ENCODE data around the gene UNC93A.
"Not testable (repeated sequence)": the region's sequence is repeated elsewhere in the genome, so short reads cannot be mapped to it uniquely, and the experiment has no call there.

The UNC93A gene

DNA sequence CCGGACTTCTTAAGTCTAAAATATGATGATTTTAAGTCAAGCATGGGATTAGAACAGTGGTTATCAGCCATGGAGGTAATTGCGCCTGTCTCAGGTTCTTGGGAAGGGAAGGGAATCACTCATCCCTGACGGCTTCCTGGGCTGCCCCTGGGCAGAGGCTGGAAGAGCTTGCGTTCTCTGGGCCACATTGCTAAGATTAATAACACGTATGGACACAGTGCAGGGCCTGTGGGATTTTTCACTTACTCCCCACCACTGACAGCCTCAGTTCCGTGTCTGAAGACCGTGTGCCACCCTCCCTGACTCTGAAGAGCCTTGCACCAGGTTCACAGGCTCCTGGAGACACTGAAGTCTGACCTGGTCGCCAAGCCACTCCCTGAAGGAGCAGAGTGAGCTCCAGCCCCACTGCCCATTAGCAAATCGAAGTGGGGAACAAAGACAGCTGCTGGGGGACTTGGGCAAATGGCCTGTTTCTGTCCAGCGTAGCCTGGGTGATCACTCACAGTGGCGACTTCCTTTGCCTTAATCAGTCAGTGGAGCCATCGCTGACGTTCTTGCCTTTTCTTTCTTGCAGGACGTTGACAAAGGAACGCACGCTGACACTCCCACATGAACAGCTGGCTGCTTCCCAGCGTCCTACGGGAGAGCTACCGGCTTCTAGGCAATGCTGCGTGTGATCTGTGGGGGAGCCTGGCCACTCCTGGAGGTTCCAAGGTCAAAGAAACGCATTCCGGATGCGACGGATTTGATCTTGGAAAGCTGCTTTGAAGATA, 24.9 kb upstream of the UNC93A start:
- H3K9me3 Mint-ChIP-seq, H3K27ac Mint-ChIP-seq, H3K4me1 Mint-ChIP-seq, DNase-seq, H3K36me3 Mint-ChIP-seq, CTCF ChIA-PET, H3K4me3 Mint-ChIP-seq: not testable (repeated sequence)
- H3K27me3 Mint-ChIP-seq: peaks cover 17% of the 10 kb centered on the region

DNA sequence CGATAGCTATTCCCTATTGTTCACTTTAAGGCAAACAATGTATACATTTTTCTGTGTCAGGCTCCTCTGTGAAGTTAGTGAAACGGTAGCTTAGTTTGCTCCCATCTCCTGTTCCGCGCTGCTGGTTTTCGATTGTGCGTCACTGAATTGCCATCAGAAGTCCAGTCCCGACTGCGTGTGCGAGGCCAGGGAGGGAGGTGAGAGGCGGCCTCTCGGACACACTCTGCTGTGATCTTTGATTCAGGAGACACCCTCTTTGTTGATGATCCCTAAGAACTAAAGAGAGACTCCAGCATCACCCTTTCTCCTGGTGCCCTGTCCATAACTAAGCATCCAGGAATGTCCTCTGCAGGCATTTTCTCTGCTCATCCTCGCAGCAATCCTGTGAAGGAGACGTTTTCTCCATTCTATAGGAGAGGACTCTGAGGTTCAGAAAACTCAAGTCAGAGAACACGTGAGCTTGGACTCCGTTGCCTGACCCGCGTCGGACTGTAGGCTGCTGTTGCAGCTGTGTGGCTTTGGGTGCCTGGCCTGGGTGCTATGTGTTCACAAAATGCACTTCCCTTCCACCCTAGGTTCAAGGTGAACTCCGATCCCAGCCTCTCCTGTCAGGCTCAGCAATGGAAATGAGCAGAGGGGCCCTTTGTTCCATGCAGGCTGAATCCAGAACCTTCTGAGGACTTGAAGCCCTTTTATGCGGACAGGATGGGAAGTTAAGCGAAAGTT, 24.1 kb upstream of the UNC93A start:
- no peak for DNase-seq
- Mint-ChIP-seq H3K9me3 (no peaks in the 10 kb centered on the region), H3K36me3 (no peaks in the 10 kb centered on the region), H3K27ac (no peak overlapping the region), H3K4me1 (no peaks in the 10 kb centered on the region), H3K4me3 (no peak overlapping the region), H3K27me3 (peaks cover 10% of the 10 kb centered on the region)
- CTCF ChIA-PET: no interaction called here

DNA sequence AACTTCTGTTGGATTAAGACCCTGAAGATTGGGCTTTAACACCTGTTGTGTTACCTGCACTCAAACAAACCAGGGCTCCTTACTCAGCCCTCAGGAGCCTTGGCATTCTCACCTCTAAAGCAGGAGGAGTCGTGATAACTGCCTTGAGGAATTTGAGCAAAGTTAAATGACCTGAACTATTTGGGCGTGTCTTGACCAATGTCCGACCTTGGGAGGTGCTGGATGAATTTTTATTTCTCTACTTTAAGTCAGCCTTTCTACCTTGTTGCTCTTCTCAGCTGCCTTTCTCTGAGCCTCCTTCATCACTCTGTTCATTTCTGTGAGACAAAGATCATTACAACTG, 23.6 kb upstream of the UNC93A start:
- H3K27ac Mint-ChIP-seq, H3K9me3 Mint-ChIP-seq, H3K27me3 Mint-ChIP-seq, H3K36me3 Mint-ChIP-seq, H3K4me3 Mint-ChIP-seq, CTCF ChIA-PET, DNase-seq, H3K4me1 Mint-ChIP-seq: not testable (repeated sequence)

DNA sequence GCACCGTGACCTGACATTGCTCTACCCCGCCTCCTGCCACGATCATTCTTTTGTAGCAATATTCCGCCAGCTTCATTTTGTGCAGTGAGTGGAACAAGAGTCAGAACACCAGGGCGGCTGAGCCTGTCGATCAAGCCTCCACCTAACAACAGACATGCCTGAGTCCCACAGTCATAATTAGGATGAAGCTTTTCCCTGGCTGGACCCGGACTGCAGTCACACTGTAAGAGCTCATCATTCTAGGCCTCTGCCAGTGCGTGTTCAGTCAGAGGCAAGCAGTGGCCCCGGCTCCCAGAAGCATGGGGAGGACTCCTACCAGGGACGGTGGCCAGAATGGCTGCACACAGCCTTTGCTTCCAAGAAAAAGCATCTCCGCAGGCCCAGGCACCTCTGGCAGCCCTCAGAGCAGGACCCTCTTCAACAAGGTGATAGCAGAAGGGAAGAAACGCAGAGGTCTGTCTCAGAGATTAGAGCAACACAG, 23.2 kb upstream of the UNC93A start:
- Mint-ChIP-seq H3K9me3 (no peaks in the 10 kb centered on the region), H3K4me3 (no peak overlapping the region), H3K27ac (no peak overlapping the region), H3K4me1 (no peaks in the 10 kb centered on the region), H3K36me3 (no peaks in the 10 kb centered on the region), H3K27me3 (peaks cover 1% of the 10 kb centered on the region)
- no peak for DNase-seq
- CTCF ChIA-PET: no interaction called here

DNA sequence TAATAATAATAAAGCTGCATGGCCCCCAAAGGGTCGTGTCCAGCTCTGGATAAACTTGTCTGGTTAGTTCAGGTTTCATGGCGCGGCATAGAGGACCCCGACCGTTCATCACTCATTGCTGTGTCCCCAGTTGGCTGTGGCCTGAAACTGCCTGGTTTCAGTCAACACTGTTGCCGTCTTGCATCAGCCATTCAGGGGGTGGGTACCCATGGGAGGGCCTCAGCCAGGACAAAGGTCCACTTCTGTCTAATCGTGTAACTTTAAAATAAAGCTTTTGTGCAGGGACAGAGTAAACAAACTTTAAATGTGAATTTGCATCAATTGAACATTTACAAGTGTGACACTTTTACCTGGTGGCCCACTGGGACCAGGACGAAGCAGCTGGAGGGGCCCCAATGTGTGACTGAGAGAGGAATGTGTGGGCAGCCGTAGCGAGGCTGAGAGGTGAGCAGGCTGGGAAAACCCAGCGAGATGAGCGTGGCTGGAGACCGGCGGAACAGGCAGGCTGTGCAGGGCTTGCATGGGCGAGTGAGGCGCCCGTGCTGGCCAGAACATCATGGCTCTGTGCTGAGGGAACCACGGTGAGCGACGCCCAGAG, 22.3 kb upstream of the UNC93A start:
- no peaks in the 10 kb centered on the region for H3K4me1 Mint-ChIP-seq
- no peak for DNase-seq
- no peaks in the 10 kb centered on the region for H3K36me3 Mint-ChIP-seq
- no peaks in the 10 kb centered on the region for H3K9me3 Mint-ChIP-seq
- H3K27me3 Mint-ChIP-seq: no peaks in the 10 kb centered on the region
- CTCF ChIA-PET: no interaction called here
- no peak overlapping the region for H3K27ac Mint-ChIP-seq
- H3K4me3 Mint-ChIP-seq: no peak overlapping the region

DNA sequence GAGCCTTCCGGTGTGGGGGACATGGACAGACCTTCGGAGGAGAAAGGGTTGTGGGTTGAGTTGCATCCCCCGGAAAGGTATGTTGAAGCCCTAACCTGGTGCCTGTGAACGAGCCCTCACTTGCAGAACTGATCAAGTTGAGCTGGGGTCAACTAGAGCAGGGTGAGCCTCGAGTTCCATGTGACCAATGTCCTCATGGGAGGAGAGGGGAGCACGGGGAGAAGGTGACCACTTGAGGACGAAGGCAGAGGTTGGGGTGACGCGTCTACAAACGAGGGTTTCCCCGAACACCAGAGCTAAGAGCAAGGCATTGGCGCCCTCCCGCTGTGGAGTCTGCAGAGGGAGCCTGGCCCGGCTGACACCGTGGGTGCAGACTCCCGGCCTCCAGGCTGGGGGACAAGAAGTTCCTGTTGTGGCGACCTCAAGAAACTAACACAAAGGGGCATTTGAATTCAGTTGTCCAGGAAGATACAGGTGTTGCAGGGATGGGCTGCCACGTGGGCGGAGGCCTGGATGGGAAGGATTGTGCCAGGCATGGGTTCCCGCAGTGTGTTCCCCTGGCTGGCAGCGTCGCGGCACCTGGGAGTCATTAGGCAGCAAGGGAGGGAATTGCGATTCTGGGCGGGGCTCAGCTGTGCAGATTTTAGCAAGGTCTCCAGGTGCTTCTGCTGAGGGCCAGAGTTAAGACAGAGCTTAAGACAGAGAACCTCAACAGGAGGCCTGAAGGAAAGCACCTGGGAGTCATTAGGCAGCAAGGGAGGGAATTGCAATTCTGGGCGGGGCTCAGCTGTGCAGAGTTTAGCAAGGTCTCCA, 20.4 kb upstream of the UNC93A start:
- Mint-ChIP-seq H3K27me3 (peaks cover 5% of the 10 kb centered on the region), H3K36me3 (no peaks in the 10 kb centered on the region), H3K4me3 (no peak overlapping the region), H3K4me1 (no peaks in the 10 kb centered on the region), H3K9me3 (no peaks in the 10 kb centered on the region), H3K27ac (no peak overlapping the region)
- no peak for DNase-seq
- CTCF ChIA-PET: interaction anchor here (0.7 kb wide), 1 partner anchor 500 kb away, joined by 3 read pairs; no protein-coding TSS in a partner anchor

DNA sequence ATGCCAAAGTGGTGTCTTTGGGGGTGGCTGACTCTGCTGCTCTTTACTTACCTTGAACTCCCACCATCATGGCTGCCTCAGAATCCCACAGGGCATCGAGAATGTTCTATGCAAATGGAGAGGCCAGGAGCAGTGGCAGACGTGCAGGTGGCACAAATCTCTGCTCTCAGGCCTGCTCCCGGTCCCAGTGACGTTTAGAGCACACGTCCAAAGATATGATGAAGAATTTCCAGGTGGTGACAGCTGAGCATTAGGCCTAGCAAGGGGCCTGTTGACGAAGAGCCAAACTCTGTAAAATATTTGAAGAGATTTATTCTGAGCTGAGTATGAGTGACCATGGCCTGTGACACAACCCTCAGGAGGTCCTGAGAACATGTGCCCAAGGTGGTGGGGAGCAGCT, 19.0 kb upstream of the UNC93A start:
- CTCF ChIA-PET: no interaction called here
- Mint-ChIP-seq H3K36me3 (no peaks in the 10 kb centered on the region), H3K4me1 (no peaks in the 10 kb centered on the region), H3K4me3 (no peak overlapping the region), H3K27ac (no peak overlapping the region), H3K9me3 (no peaks in the 10 kb centered on the region), H3K27me3 (peaks cover 6% of the 10 kb centered on the region)
- DNase-seq: no peak

DNA sequence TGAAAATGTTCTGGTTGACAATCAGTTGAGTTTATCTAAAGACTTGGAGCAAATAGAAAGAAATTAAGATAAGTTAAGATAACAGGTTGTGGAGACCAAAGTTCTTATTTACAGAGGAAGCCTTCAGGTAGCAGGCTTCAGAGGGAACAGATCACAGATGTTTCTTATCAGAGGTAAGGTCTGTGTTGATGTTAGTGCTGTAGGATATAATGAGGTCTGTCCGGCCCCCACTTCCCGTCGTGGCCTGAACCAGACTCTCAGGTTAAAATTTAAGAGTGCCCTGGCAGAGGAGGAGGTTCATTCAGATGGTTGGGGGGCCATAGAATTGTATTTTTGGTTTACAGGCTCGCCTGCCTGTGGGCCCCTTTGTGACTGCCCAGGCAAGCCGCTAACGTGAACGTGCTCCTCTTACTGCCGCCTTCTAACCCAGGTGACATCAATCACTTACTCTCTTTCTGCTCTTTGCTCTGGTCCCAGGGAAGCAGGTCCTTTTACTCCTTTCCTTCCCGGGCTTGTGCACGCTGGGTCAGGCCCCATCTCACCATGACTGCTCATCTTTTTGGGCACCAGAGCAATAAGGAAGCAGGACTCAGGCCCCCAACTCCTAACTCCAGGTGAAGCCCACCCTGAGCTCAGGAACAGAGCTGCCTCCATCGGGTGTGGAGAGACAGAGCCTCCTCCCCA, 18.3 kb upstream of the UNC93A start:
- CTCF ChIA-PET: no interaction called here
- Mint-ChIP-seq H3K9me3 (no peaks in the 10 kb centered on the region), H3K36me3 (no peaks in the 10 kb centered on the region), H3K27me3 (peaks cover 13% of the 10 kb centered on the region), H3K4me3 (no peak overlapping the region), H3K27ac (no peak overlapping the region), H3K4me1 (no peaks in the 10 kb centered on the region)
- no peak for DNase-seq

DNA sequence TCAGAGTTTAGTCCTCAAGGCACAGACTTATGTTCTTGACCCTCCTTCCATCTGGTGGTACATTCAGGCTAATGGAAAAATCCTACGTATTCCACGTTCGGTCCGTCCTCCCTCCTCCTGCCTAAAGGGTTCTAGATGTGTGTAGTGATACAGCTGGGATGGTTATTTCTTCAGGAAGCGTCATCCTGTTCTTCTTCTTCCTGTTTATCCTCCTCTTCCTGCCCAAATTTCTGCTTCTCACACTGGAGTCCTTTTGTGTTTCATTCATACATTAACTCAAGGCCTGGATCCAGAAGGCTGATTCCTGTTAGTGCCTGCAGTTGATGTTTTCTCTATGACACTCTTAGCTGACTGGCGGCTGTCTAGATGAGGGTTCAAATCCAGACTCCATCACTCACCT, 16.8 kb upstream of the UNC93A start:
- H3K27ac Mint-ChIP-seq: no peak overlapping the region
- no peaks in the 10 kb centered on the region for H3K9me3 Mint-ChIP-seq
- CTCF ChIA-PET: interaction anchor here (0.5 kb wide), 1 partner anchor 954 kb away, joined by 3 read pairs; no protein-coding TSS in a partner anchor

DNA sequence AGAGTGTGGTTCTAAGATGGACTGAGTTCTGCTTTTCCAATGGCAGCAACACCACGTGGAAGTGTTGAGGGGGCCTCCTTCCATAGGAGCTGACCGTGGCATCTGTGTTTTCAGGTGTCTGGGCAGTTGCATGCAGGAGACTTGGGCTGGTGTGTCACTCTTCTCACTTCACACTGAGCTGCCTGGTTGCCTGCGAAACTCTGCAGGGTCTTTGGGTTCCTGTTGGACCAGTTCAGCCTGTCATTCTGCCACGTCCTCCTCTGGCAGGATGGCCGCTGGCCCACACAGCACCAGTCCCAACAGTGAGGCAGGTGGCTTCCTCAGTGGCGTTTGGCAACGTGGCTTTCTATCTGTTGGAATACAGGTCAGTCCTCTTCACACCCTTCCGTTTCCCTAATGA, 16.1 kb upstream of the UNC93A start:
- no peak for DNase-seq
- Mint-ChIP-seq H3K4me1 (no peaks in the 10 kb centered on the region), H3K9me3 (no peaks in the 10 kb centered on the region), H3K36me3 (no peaks in the 10 kb centered on the region), H3K27ac (no peak overlapping the region), H3K27me3 (peaks cover 15% of the 10 kb centered on the region), H3K4me3 (no peak overlapping the region)
- CTCF ChIA-PET: no interaction called here

More for the DNA sequence above, 16.8 kb upstream of the UNC93A start:
- no peaks in the 10 kb centered on the region for H3K4me1 Mint-ChIP-seq
- DNase-seq: no peak
- peaks cover 15% of the 10 kb centered on the region for H3K27me3 Mint-ChIP-seq
- no peaks in the 10 kb centered on the region for H3K36me3 Mint-ChIP-seq
- H3K4me3 Mint-ChIP-seq: no peak overlapping the region

DNA sequence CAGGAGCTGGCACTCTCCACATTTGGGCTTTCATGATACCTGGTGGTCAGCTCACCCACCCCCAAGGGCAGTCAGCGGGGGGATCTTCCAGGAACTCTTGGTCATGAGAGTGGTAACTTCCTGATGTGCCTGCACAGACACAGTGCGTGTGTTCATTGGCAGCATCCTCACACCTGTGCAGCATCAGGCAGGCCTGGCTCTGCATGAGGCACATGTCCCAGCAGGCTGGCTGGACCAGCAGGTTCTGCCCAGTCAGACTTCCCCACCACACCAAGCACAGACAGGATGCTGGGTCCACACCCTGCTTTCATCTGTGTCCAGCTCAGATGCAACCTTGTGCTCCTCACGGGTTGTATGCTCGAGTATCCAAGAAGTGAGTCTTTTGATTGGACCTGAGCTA, 15.7 kb upstream of the UNC93A start:
- H3K4me3 Mint-ChIP-seq: no peak overlapping the region
- CTCF ChIA-PET: no interaction called here
- H3K27me3 Mint-ChIP-seq: peaks cover 16% of the 10 kb centered on the region
- no peaks in the 10 kb centered on the region for H3K9me3 Mint-ChIP-seq
- no peaks in the 10 kb centered on the region for H3K36me3 Mint-ChIP-seq
- no peak for DNase-seq
- H3K4me1 Mint-ChIP-seq: no peaks in the 10 kb centered on the region
- H3K27ac Mint-ChIP-seq: no peak overlapping the region

DNA sequence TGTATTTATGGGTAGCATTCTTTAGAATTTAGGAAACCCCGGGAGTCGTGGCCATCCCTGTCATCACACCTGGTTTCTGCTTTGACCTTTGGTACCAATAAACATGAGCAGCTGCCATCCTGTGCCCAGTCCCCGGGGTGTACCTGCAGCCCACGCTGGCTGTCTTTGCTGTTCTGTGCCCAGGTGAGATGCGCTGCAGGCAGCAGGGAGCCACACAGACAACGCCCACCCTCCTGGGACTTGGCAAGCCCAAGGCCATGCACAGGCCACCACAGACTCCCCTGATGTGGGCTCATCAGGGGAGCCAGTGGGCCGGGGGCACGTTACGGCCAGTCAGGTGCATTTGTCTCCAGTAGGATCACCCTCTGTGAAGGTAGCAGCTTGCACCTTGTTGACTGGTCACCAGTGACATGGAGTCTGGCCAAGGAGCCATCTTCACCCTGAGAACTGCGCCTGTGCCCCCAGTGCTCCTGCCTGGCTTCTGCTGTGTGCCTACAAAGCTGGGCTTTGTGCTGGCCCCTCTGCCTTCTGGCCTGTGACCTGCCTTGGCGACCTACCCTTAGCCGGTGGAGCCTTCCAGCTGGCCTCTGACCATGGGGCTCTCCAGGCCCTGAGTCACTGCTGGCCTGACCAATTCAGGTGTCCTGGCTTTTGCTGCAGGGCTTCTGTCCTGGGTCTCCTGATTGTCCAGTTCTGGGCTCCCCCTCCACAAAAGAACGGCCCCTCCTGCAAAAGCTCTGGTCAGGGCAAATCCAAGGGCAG, 14.2 kb upstream of the UNC93A start:
- CTCF ChIA-PET: no interaction called here
- Mint-ChIP-seq H3K4me3 (no peak overlapping the region), H3K4me1 (no peaks in the 10 kb centered on the region), H3K27ac (no peak overlapping the region), H3K9me3 (no peaks in the 10 kb centered on the region), H3K36me3 (no peaks in the 10 kb centered on the region), H3K27me3 (peaks cover 26% of the 10 kb centered on the region)
- no peak for DNase-seq

DNA sequence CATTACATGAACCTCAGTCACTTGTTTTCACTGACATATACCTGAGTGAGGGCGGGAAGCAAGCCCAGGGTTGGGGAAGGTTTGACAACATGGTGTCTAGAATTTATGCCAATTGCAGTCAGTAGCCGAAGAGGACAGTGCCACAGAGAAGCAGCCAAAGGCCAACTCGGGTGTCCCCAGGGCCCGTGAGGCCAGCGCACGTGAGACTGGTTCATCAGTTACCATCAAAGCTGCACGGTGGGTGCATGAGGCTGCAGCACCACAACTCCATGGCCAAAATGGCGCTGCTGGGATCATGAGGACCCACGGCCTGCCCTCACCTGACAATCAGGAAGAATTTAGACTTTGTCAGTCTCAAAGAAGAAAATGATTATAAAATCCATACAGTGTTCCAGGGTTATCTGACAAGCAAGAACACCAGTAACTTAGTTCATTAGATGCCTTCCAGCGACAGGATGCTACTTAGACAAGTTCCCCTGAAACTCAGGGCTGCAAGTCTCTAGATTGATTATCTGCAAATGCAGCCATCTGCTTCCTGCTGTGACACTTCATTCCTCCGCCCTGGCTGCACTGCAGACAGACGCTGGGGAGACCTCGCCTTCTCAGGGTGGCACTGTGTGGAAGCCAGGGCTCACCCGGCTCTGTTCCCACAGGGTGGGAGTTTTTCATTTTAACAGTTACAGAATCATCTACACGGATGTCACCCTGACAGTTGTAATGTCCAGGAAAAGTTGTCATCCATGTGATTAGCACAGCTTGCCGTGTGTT, 12.8 kb upstream of the UNC93A start:
- H3K9me3 Mint-ChIP-seq: not testable (repeated sequence)

More for the DNA sequence above, 12.8 kb upstream of the UNC93A start:
- H3K27me3 Mint-ChIP-seq: peaks cover 30% of the 10 kb centered on the region
- CTCF ChIA-PET, DNase-seq, H3K36me3 Mint-ChIP-seq, H3K27ac Mint-ChIP-seq, H3K4me1 Mint-ChIP-seq, H3K4me3 Mint-ChIP-seq: not testable (repeated sequence)

All from activated naive CD4-positive, alpha-beta T cell treated with anti-CD3 and anti-CD28 coated beads, Interleukin-2, amount 10 ng/mL, durations not matched to agents 7 days and 5 days (primary cell).